ENCODE data around the gene LAMTOR2. TPM values are rescaled to one million over a fixed set of nuclear protein-coding genes. Genes with fewer than 3 reads are reported as not detected.
A peak's percentile ranks its signal among the peaks of the same experiment; 100 is the strongest.

Gene LAMTOR2
- total and polyA plus RNA-seq, 10 of the 15 experiments (the other 5 are each of a cell fraction or from before 2014, with no cell fraction given) = 71.9 to 264 (median 97.0) TPM

GRCh38 chr1:156089704-156090103 is 35.1 kb downstream of the LAMTOR2 start:
- Histone ChIP-seq H3K4me2 (ENCODE audit: control insufficient read depth, insufficient read depth) (no peak overlapping the region), H3K4me3 (no peak overlapping the region), H3K4me1 (ENCODE audit: control insufficient read depth, insufficient read depth, low read length) (no peaks in the 10 kb centered on the region), H2AFZ (ENCODE audit: control insufficient read depth, low read depth, low read length) (no peak overlapping the region), H3K9me3 (replicated peaks; ENCODE audit: control insufficient read depth, insufficient read depth, low read length) (no peaks in the 10 kb centered on the region), H3K27ac (ENCODE audit: control insufficient read depth, insufficient read depth) (no peak overlapping the region), H3K9ac (ENCODE audit: control insufficient read depth, insufficient read depth, low read length) (no peak overlapping the region), H3K79me2 (ENCODE audit: control insufficient read depth, insufficient read depth, low read length) (no peaks in the 10 kb centered on the region), H3K27me3 (replicated peaks in 1 of 2; ENCODE audit: control insufficient read depth in 2 of 2, insufficient read depth in 2 of 2, low read length in 1 of 2) (no peaks in the 10 kb centered on the region), H3K36me3 (ENCODE audit: control insufficient read depth in 2 of 2, insufficient read depth in 2 of 2, low read length in 1 of 2) (no peaks in the 10 kb centered on the region), H4K20me1 (ENCODE audit: control insufficient read depth, insufficient read depth) (no peaks in the 10 kb centered on the region)
- CTCF ChIA-PET = interaction anchor here (0.7 to 21.5 kb wide), 8 partner anchors 10 to 229 kb away, joined by 3 to 1294 read pairs (median 11); partner anchors contain the start of gene LMNA
- FAIRE-seq = no peak
- DNase-seq (ENCODE audit: low read depth, low spot score) = no peak
- no TSS peak for BruUV-seq (replicated peaks)
- no peak for ATAC-seq
- POLR2A ChIA-PET = interaction anchor here (0.6 to 0.8 kb wide), 3 partner anchors 10 to 838 kb away, joined by 3 to 4 read pairs (median 3); no protein-coding TSS in a partner anchor
- TF ChIP-seq ATF3 (IDR thresholded peaks at IDR 0.05; ENCODE audit: borderline replicate concordance, extremely low read depth, low read depth, low read length) (no peak), PML (IDR thresholded peaks at IDR 0.05; ENCODE audit: low read length) (no peak), MEF2B (IDR thresholded peaks at IDR 0.05; ENCODE audit: partially characterized antibody, poor library complexity, severe bottlenecking) (peak; percentile 54), ATF2 (IDR thresholded peaks at IDR 0.05; ENCODE audit: low read length) (no peak), HDGF (IDR thresholded peaks at IDR 0.05) (no peak)
- RAD21 ChIA-PET (ENCODE audit: unreplicated experiment) = interaction anchor here (0.8 to 22.4 kb wide), 2 partner anchors 32 to 45 kb away, joined by 4 to 695 read pairs; partner anchors contain the start of gene LMNA
- WGBS (ENCODE audit: insufficient coverage, insufficient replicate concordance, low lambda C conversion rate, missing lambda C conversion rate) = 13% methylated on average over 6 of the region's 6 CpGs
- intact Hi-C loops (cut with micrococcal nuclease; ENCODE audit: unreplicated experiment) = loop anchor here (1.0 to 10.0 kb wide), 3 partner anchors 41 to 195 kb away; partner anchors contain the start of genes SMG5 and TMEM79
- in situ Hi-C loops (cut with MboI) = loop anchor here (5.0 kb wide), 2 partner anchors 43 to 133 kb away; no protein-coding TSS in a partner anchor
- SMC1A ChIA-PET (ENCODE audit: uncharacterized antibody, unreplicated experiment) = interaction anchor here (0.7 to 23.8 kb wide), 4 partner anchors 35 to 128 kb away, joined by 3 to 874 read pairs (median 4); partner anchors contain the start of gene LMNA

Data from GM12878 (cell line).